Activated gamma-delta T cell treated with anti-CD3 and anti-CD28 coated beads, Interleukin-2, amount 50 U/mL, for 16 hours (primary cell): ENCODE data around the gene JHY.
A peak's percentile ranks its signal among the peaks of the same experiment; 100 is the strongest.

Source experiments
- DNase-seq: peaks from one replicate; pipeline ENCODE4 v3.0.0-alpha.2; 2020; ENCODE audit warnings: low read depth

JHY gene

GRCh38 chr11:122872046-122872445 is 10.5 kb upstream of the JHY start:
- no peak for DNase-seq

- DNase-seq: no peak
Observed at GRCh38 chr11:122874991-122875390, 7.6 kb upstream of the JHY start.

- DNase-seq: no peak
Observed at GRCh38 chr11:122877732-122878131, 4.8 kb upstream of the JHY start.

- DNase-seq: no peak
Observed at GRCh38 chr11:122879785-122880184, 2.8 kb upstream of the JHY start.

GRCh38 chr11:122882857-122883645 is 492 bp downstream of the JHY start:
- peak; percentile 18 for DNase-seq

GRCh38 chr11:122883646-122883979 is 1.1 kb downstream of the JHY start:
- no peak for DNase-seq

- DNase-seq: no peak
Observed at GRCh38 chr11:122888162-122888561, 5.6 kb downstream of the JHY start.

- DNase-seq: no peak
Observed at GRCh38 chr11:122893131-122893530, 10.6 kb downstream of the JHY start.

GRCh38 chr11:122895563-122895962 is 13.0 kb downstream of the JHY start:
- DNase-seq: no peak

GRCh38 chr11:122897606-122898210 is 15.1 kb downstream of the JHY start:
- DNase-seq: no peak

GRCh38 chr11:122898799-122899198 is 16.2 kb downstream of the JHY start:
- no peak for DNase-seq

- DNase-seq: no peak
Observed at GRCh38 chr11:122900587-122901202, 18.1 kb downstream of the JHY start.

- DNase-seq: no peak
Observed at GRCh38 chr11:122902951-122903350, 20.4 kb downstream of the JHY start.

- no peak for DNase-seq
Observed at GRCh38 chr11:122910775-122911174, 28.2 kb downstream of the JHY start.

GRCh38 chr11:122917311-122917710 is 34.8 kb downstream of the JHY start:
- DNase-seq: no peak

- no peak for DNase-seq
Observed at GRCh38 chr11:122918734-122919133, 36.2 kb downstream of the JHY start.

GRCh38 chr11:122920579-122920978 is 38.0 kb downstream of the JHY start:
- no peak for DNase-seq

- DNase-seq: no peak
Observed at GRCh38 chr11:122922893-122923292, 40.3 kb downstream of the JHY start.

GRCh38 chr11:122923302-122923701 is 40.7 kb downstream of the JHY start:
- DNase-seq: no peak

GRCh38 chr11:122931510-122931909 is 49.0 kb downstream of the JHY start:
- no peak for DNase-seq

- DNase-seq: no peak
Observed at GRCh38 chr11:122933416-122933815, 50.9 kb downstream of the JHY start.

- DNase-seq: no peak
Observed at GRCh38 chr11:122937983-122938382, 55.4 kb downstream of the JHY start.

GRCh38 chr11:122938557-122938956 is 56.0 kb downstream of the JHY start:
- no peak for DNase-seq

- no peak for DNase-seq
Observed at GRCh38 chr11:122951211-122951610, 68.7 kb downstream of the JHY start.
